Measurements from ENCODE around the gene GALNT7. TPM values are rescaled to one million over a fixed set of nuclear protein-coding genes. Genes with fewer than 3 reads are reported as not detected.

GALNT7 gene
- total and polyA plus RNA-seq, 4 donors, result 0.65 to 13.0 (median 2.1) TPM

DNA sequence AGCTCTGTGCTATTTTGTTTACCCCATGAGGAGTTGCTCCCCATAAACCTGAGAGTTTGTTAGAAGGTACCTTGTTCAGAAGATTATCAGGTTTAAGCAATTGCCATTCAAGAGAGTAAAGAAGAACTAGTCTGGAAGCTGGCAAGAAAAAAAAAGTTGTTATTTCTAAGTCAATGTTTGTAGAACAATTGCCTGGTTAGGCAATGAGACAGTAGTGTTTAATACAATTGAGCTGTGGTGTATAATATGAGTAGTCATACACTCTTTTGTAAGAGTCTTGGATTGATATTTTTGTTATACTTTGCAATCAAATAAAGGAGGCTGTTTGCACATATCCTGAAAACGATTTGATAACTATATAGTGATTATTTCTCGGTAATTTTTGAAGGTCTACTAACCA, 44.7 kb downstream of the GALNT7 start:
- Histone ChIP-seq H3K27ac (ENCODE audit: low read depth in 1 of 2, low read length in 2 of 2) (no peak overlapping the region), H3K4me1 (ENCODE audit: control insufficient read depth in 4 of 4, insufficient read depth in 4 of 4, low read length in 3 of 4) (no peaks in the 10 kb centered on the region), H3K9ac (ENCODE audit: low read depth in 1 of 2, low read length in 2 of 2) (no peak overlapping the region), H3K9me3 (ENCODE audit: control insufficient read depth in 4 of 4, low read length in 3 of 4) (no peaks in the 10 kb centered on the region), H3K27me3 (ENCODE audit: control insufficient read depth in 4 of 4, insufficient read depth in 4 of 4, low read length in 3 of 4) (no peaks in the 10 kb centered on the region), H3K4me3 (ENCODE audit: low read depth in 1 of 3, low read length in 3 of 3) (no peak overlapping the region), H3K36me3 (ENCODE audit: control insufficient read depth in 4 of 4, insufficient read depth in 3 of 4, low read depth in 1 of 4, low read length in 3 of 4) (no peaks in the 10 kb centered on the region)
- DNase-seq (ENCODE audit: low spot score), result no peak
- no peak for TF ChIP-seq GABPA (IDR thresholded peaks at IDR 0.05 in 1 of 2, conservative IDR thresholded peaks at IDR 0.05 in 1 of 2)
- no peak for TF ChIP-seq YY1 (IDR thresholded peaks at IDR 0.05)
- TF ChIP-seq CTCF (IDR thresholded peaks at IDR 0.05; ENCODE audit: low read depth, low read length, missing input control), result no peak
- TF ChIP-seq FOXA2 (IDR thresholded peaks at IDR 0.05), result no peak
- TF ChIP-seq, protein P1, sequence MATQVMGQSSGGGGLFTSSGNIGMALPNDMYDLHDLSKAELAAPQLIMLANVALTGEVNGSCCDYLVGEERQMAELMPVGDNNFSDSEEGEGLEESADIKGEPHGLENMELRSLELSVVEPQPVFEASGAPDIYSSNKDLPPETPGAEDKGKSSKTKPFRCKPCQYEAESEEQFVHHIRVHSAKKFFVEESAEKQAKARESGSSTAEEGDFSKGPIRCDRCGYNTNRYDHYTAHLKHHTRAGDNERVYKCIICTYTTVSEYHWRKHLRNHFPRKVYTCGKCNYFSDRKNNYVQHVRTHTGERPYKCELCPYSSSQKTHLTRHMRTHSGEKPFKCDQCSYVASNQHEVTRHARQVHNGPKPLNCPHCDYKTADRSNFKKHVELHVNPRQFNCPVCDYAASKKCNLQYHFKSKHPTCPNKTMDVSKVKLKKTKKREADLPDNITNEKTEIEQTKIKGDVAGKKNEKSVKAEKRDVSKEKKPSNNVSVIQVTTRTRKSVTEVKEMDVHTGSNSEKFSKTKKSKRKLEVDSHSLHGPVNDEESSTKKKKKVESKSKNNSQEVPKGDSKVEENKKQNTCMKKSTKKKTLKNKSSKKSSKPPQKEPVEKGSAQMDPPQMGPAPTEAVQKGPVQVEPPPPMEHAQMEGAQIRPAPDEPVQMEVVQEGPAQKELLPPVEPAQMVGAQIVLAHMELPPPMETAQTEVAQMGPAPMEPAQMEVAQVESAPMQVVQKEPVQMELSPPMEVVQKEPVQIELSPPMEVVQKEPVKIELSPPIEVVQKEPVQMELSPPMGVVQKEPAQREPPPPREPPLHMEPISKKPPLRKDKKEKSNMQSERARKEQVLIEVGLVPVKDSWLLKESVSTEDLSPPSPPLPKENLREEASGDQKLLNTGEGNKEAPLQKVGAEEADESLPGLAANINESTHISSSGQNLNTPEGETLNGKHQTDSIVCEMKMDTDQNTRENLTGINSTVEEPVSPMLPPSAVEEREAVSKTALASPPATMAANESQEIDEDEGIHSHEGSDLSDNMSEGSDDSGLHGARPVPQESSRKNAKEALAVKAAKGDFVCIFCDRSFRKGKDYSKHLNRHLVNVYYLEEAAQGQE (IDR thresholded peaks at IDR 0.05), result no peak
- no peak for TF ChIP-seq SP1 (IDR thresholded peaks at IDR 0.05)
- no peak for TF ChIP-seq JUND (IDR thresholded peaks at IDR 0.05)
- TF ChIP-seq HNF4A (conservative IDR thresholded peaks at IDR 0.05), result no peak
- TF ChIP-seq RAD21 (IDR thresholded peaks at IDR 0.05), result no peak
- no peak for TF ChIP-seq ZBTB33 (IDR thresholded peaks at IDR 0.05)
- no peak for TF ChIP-seq EGR1 (IDR thresholded peaks at IDR 0.05; ENCODE audit: low read depth in 2 of 2)
- WGBS, result 75% methylated on average over 2 of the region's 2 CpGs

GRCh38 chr4:173214231-173214630, 45.6 kb downstream of the GALNT7 start:
- Histone ChIP-seq H3K4me3 (ENCODE audit: low read depth in 1 of 3, low read length in 3 of 3) (no peak overlapping the region), H3K27me3 (ENCODE audit: control insufficient read depth in 4 of 4, insufficient read depth in 4 of 4, low read length in 3 of 4) (no peaks in the 10 kb centered on the region), H3K27ac (ENCODE audit: low read depth in 1 of 2, low read length in 2 of 2) (no peak overlapping the region), H3K9me3 (ENCODE audit: control insufficient read depth in 4 of 4, low read length in 3 of 4) (no peaks in the 10 kb centered on the region), H3K9ac (ENCODE audit: low read depth in 1 of 2, low read length in 2 of 2) (no peak overlapping the region), H3K4me1 (ENCODE audit: control insufficient read depth in 4 of 4, insufficient read depth in 4 of 4, low read length in 3 of 4) (no peaks in the 10 kb centered on the region), H3K36me3 (ENCODE audit: control insufficient read depth in 4 of 4, insufficient read depth in 3 of 4, low read depth in 1 of 4, low read length in 3 of 4) (no peaks in the 10 kb centered on the region)
- 73% methylated on average over 1 of the region's 1 CpG for WGBS
- TF ChIP-seq SP1 (IDR thresholded peaks at IDR 0.05), result no peak
- TF ChIP-seq HNF4G (IDR thresholded peaks at IDR 0.05), result no peak
- TF ChIP-seq JUND (IDR thresholded peaks at IDR 0.05), result no peak
- no peak for TF ChIP-seq YY1 (IDR thresholded peaks at IDR 0.05)
- no peak for TF ChIP-seq RAD21 (IDR thresholded peaks at IDR 0.05)
- TF ChIP-seq HNF4A (conservative IDR thresholded peaks at IDR 0.05), result no peak
- TF ChIP-seq FOXA2 (IDR thresholded peaks at IDR 0.05), result no peak
- TF ChIP-seq, protein P1 (IDR thresholded peaks at IDR 0.05), result no peak
- no peak for DNase-seq (ENCODE audit: low spot score)
